SK-N-MC (cell line): ENCODE data around the gene VSIG10.

Source experiments
- EZH2 ChIP-seq: fragments of 200-600 bp; sonication (generic); IDR thresholded peaks from one replicate; pipeline ENCODE4 v1.6.1; 2017; ENCODE audit warnings: antibody characterized with exemption
- FOXP2 ChIP-seq: optimal IDR thresholded peaks from 2 replicates; pipeline ENCODE3; 2011; ENCODE audit warnings: mild to moderate bottlenecking, moderate library complexity; ENCODE audit not compliant: insufficient read depth; ENCODE audit errors: extremely low read length, control extremely low read depth
- POLR2AphosphoS5 ChIP-seq: IDR thresholded peaks from 2 replicates; pipeline ENCODE4 v1.6.1; 2012; ENCODE audit warnings: mild to moderate bottlenecking, low read depth, low read length, borderline replicate concordance

DNA sequence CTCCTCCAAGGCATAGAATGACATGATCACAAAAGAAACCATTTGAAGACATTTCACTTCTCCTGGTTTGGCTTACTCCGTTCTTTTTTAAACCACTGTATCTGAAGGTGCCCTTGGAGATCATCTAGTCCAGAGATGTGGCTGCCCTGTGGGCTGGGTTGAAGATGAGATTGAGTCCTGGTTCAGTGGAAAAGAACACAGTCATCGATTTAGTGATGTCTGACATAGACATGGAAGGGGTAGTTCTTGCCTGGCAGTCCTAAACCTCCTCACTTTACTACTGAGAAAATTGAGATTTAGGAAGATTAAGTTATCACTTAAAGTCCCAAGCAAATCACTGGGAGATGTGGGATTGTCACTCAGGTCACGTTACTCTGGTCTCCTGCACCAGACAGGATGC, 2.8 kb downstream of the VSIG10 start:
- TF ChIP-seq POLR2AphosphoS5 (no peak), EZH2 (no peak), FOXP2 (no peak)
